Stimulated activated CD8-positive, alpha-beta memory T cell treated with anti-CD3 and anti-CD28 coated beads, Interleukin-12 subunit alpha, Interleukin-12 subunit beta, amount 100 ng/mL, for 24 hours (primary cell): ENCODE results near the gene AMH.
"Not testable (repeated sequence)": the region's sequence is repeated elsewhere in the genome, so short reads cannot be mapped to it uniquely, and the experiment has no call there.

Experiments
- DNase-seq: peaks from one replicate; pipeline ENCODE4 v3.0.0-alpha.2; 2020; ENCODE audit errors: extremely low read depth

AMH gene

GRCh38 chr19:2270157-2270422 lies 21.0 kb downstream of the AMH start:
- no peak for DNase-seq

- peak; percentile 51 for DNase-seq
Measured at GRCh38 chr19:2270423-2271233, 21.5 kb downstream of the AMH start.

GRCh38 chr19:2271234-2272103 lies 22.3 kb downstream of the AMH start:
- DNase-seq = no peak

GRCh38 chr19:2273356-2274184 lies 24.4 kb downstream of the AMH start:
- DNase-seq = peak; percentile 45

- DNase-seq = no peak
Measured at GRCh38 chr19:2274185-2274711, 25.1 kb downstream of the AMH start.

- no peak for DNase-seq
Measured at GRCh38 chr19:2274931-2275535, 25.9 kb downstream of the AMH start.

- DNase-seq = no peak
Measured at GRCh38 chr19:2275588-2276428, 26.7 kb downstream of the AMH start.

GRCh38 chr19:2276429-2276986 lies 27.4 kb downstream of the AMH start:
- DNase-seq = no peak

- no peak for DNase-seq
Measured at GRCh38 chr19:2277138-2277537, 28.0 kb downstream of the AMH start.

GRCh38 chr19:2278459-2279158 lies 29.5 kb downstream of the AMH start:
- no peak for DNase-seq

- no peak for DNase-seq
Measured at GRCh38 chr19:2280633-2281264, 31.6 kb downstream of the AMH start.

- DNase-seq = not testable (repeated sequence)
Measured at GRCh38 chr19:2281265-2282061, 32.3 kb downstream of the AMH start.

- no peak for DNase-seq
Measured at GRCh38 chr19:2282062-2282861, 33.1 kb downstream of the AMH start, which contains the start of gene PEAK3. Gene PEAK3, minus strand, starts transcription at chr19:2282175. Its CDS starts 1,244 bp downstream, at chr19:2280931.

GRCh38 chr19:2282862-2283237 lies 33.7 kb downstream of the AMH start:
- DNase-seq = no peak

- DNase-seq = no peak
Measured at GRCh38 chr19:2283835-2284507, 34.8 kb downstream of the AMH start.

- no peak for DNase-seq
Measured at GRCh38 chr19:2286402-2287140, 37.4 kb downstream of the AMH start.
